ENCODE results near the gene TMEM187.

DNA sequence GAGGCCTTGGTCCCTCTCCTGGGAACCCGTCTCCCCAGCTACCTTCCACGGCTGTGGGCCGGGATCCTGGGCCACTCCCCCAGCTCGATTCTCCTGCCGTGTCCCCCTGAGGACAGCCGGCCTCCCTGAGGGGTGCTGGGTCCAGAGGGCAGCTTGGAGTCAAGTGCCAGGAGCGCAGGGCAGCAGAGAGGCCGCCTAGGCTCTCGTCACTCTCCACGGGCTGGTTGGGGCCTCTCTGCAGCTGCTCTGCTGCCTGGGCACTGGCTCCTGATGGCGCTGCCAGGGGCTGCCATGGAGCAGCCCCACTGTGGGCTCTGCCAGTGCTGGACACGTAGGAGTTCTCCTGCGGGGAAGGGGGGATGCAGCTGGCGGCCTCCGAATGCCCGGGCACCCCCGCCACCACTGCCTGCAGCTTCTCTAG lies 40.5 kb downstream of the TMEM187 start:
- TF ChIP-seq, protein P1, sequence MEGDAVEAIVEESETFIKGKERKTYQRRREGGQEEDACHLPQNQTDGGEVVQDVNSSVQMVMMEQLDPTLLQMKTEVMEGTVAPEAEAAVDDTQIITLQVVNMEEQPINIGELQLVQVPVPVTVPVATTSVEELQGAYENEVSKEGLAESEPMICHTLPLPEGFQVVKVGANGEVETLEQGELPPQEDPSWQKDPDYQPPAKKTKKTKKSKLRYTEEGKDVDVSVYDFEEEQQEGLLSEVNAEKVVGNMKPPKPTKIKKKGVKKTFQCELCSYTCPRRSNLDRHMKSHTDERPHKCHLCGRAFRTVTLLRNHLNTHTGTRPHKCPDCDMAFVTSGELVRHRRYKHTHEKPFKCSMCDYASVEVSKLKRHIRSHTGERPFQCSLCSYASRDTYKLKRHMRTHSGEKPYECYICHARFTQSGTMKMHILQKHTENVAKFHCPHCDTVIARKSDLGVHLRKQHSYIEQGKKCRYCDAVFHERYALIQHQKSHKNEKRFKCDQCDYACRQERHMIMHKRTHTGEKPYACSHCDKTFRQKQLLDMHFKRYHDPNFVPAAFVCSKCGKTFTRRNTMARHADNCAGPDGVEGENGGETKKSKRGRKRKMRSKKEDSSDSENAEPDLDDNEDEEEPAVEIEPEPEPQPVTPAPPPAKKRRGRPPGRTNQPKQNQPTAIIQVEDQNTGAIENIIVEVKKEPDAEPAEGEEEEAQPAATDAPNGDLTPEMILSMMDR (IDR thresholded peaks at IDR 0.05) = no peak
- no peak for TF ChIP-seq POLR2A (IDR thresholded peaks at IDR 0.05)

All from sigmoid colon (tissue), 3 donors.